GM18517 (cell line): ENCODE measurements around the gene SYNPR.

Experiments used
- ATAC-seq: cut with Tn5 transposase; IDR thresholded peaks from one replicate; pipeline ENCODE4 v1.9.1; 2021; ENCODE audit warnings: mild to moderate bottlenecking, moderate library complexity; ENCODE audit not compliant: unreplicated experiment

The SYNPR gene

DNA sequence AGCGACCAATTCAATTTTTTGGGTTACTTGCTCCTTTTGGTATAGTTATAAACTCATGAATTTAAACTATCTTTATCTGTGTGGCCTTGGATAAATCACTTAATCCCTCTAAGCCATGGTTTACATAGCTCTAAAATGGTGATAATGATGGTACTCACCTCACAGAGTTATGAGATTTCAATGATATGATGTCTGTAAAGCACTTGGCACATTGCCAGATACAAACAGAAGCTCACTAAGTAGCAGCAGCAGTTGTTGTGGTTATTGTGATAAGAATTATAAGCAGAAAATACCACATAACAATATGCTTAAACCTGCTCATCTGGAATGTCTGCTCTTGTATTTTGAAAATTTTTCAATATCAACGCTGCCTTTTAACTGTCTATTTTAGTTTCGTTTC, 189.3 kb downstream of the SYNPR start:
- no peak for ATAC-seq

DNA sequence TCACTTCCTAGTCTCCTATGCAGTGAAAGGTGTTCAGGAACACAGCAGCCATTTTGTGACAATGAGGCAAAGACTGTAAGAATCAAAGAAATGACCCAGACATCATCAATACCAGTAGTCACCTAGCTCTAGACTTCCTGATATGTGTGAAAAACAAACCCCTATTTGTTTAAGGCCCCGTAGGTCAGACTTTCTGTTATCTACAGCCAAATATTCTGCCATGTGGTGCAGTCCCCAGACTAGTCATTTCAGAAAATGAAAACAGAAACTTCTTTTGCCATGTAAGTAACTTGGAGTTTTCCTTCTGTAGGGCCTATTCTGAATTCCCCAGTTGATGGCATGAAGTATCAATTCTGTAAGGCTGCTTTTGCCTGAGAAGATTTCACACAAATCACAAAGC, 192.6 kb downstream of the SYNPR start:
- no peak for ATAC-seq

DNA sequence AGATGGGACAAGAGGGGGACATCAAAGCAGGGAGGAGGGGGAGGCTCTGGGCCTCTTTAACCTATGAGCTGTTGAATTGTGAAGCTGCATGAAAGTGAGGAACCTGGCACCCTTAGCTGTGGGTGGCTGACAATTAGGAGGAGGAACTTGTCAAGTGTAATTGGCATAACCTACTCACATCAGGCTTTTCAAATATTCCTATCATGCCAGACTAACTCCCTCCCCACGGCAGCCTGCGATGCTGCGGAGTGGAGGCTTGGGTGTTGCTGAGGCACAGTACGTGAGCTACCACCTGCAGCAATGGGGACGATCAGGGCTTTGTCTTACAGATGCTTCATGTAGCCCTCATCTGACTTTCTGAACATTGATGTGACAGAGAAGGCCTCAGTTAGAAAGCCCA, 193.7 kb downstream of the SYNPR start:
- no peak for ATAC-seq

DNA sequence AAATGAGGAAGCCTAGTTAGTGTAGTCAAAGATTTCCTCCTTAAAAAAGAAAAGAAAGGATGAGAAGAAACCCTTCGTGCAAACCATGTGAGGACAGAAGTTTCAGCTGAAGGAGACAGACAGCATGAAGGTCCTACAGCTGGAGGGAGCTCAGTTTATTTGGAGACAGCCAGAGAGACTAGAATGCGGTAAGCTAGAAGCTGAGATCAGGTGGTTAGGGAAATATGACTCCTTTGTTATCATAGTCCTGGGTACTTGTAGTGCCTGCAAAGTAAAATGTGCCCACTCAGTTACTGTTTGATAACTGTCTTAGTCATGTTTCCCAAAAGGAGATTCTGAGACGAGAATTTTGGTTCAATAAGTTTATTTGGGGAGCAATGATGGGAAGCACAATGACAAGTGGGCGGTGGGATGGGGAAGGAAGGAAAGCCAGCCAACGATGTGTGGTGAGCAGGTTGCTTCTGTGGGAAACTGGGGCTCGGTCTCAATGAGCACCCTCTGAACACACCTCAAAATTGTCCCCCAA, 195.6 kb downstream of the SYNPR start:
- ATAC-seq = no peak

DNA sequence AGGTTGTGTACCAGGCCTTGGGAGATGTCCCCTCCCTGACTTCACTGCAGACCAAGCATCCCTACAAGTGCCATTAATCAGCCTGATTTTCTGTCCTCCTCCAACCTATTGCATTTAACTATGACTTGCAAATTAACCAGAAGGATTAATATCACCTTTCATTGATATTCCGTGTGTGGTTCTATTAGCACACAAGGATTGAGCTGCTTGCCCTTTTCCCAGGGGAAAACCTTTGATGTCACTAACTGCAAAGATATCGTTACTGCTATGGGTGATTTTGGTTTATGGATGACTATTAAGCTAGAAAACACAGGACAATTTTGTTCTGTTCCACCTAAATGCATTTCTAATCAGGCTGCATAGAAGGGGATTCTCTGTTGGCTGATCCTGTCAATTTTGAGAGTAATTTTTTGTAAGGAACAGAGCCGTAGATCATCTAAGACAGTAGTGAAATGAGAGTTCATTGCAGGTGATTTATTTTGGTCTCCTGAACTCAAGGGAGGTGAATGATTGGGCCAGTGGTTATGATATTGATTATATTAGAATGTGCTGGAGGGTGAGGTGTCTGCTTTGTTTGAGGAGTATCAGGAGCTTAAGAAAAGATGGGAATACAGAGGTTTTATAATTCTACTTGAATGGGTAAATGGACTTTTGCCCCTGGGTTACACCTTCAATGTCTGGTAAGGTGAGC, 196.9 kb downstream of the SYNPR start:
- no peak for ATAC-seq

DNA sequence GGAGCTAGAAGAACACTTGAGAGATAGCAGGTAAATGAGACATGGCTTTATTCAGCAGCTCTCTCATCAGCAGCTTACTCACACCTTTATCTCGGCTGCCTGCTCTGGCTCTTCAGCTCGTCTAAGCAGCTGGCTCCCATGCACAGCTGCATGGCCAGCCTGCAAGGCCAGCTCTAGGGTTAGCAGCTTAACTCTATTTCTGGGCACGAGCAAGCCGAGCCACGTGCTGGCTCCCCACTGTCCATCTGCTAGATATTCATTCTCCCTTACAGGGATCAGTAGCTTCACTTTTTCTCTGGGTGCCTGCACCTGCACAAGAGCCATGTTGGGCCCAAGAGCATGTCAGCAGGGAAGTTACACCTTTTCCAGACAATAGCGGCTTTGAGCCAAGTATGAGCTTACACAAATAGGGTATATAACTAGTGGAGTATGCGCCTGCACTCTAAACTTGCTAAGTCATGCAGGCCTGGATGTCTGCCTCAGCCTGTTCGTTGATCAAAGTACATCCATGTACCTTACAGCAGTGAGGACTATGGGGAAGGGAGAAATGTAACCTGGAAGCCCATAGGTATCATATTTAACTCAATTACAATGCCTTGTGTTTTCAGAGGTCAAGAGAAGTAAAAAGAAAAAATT, 199.5 kb downstream of the SYNPR start:
- no peak for ATAC-seq

DNA sequence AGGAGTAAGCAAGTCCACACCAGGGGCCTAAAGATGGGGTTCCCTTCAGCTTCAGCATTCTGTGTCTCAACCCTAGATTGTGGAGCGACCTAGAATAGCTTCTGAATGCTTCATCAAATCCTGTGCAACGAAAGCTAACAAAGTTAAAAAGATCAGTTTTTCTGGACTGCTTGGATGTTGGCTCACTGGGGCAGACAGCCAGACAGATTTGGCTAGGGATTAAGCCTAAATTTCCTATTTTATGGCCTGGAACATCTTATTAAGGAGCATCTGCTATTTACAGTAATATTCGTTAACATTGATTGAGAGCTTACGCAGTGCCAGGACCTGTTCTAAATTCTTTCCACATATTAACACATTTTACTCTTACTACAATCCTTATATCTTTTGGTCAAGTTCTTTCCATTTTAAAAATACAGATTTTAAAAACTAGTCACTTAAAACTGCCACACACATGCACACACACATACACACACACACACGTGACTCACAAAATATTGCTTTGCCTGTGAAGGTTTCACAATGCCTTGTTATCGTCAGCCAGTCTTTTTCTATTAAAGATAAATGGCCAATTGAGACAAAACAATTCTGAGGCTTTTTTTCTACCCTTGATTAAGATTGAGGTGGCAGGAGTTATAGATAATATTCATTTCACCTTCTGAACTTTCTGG, 201.0 kb downstream of the SYNPR start:
- ATAC-seq = no peak

DNA sequence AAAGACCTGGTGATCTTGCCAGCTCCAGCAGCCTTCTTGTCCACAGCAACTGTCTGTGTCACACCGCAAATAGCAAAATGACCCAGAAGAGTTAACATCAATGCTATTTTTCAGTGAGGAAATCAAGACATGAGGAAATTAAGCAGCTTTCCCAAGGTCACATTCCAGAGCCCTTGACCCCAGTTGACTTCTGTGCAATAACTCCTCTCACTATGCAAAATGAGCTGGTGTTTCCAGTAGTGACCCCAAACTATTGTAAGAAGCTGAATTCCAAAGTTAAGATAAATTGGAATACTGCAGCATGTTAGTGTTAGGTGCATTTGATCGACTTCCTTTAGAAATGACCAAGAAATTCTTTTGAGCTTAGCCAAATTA, 201.5 kb downstream of the SYNPR start:
- no peak for ATAC-seq

DNA sequence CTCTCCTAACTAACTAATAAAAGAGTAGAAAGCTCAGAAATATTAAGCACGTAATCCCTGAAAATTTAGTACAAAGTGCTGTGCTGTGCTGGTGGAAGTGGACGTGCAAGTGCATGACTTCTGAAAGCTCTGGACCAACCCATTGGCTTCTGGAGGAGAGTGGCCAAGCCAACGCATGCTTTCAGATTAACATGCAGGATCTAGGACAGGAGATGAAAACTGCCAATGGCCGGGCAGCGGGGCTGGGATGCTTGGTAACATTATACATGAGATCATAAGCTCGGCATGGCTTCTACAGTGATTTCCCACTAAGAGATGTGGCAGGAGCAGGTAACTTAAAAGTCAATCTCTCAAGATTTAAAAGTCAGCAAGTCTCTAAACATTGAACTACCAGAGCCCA, 203.5 kb downstream of the SYNPR start:
- ATAC-seq = no peak

DNA sequence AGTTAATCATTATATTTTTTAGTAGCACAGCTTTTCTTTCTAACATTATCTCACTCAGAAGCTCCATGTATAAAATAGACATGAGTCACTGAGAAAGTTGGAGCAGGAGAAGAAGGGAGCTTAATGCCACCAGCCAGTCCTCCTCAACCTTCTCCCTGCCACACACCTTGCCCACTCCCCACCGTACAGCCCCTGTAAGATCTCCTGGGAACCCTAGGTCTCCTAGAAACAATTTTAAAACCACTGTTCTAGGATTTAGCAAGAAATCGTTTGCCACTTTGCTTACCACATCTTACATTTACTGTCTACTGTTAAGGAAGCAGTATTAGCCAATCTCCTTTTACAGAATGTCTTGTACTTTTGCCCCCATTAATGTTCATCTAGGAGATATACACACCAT, 204.2 kb downstream of the SYNPR start:
- ATAC-seq = no peak

DNA sequence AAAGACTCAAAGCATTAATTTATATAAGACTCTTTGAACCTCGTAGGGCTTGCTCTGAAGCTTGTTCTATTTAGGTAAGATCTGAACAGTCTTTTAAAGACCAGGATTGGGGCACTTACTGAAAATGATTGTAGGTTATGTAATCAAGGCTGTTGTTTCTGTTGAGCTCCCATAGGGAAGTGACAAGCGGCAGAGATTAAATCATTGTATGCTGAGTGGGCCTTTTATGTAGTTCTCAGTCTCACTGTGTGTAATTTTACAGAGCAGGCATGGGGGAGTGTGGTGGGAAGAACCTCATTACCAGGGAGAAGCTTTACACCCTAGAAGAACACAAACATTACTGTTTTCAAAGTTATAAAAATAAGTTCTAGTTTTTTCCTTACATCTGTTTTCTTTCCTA, 214.4 kb downstream of the SYNPR start:
- no peak for ATAC-seq

DNA sequence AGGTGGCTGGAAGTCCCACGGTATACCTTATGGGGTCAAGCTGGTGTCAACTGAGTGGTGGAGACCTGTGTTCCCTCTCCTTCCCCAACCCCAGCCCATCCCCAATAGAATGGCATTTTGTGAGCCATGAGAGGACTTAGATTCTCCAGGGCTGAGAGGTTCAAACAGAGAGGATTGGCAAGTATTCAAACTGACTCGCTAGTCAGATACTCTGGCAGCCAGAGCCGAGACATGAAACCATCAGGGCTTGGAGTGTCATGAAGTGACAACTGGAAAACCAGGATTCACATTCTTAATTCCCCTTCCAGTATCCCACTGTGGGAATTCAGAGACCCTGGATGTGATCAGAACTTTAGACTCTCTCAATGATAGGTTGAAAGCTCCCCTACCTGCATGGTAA, 215.0 kb downstream of the SYNPR start:
- no peak for ATAC-seq

DNA sequence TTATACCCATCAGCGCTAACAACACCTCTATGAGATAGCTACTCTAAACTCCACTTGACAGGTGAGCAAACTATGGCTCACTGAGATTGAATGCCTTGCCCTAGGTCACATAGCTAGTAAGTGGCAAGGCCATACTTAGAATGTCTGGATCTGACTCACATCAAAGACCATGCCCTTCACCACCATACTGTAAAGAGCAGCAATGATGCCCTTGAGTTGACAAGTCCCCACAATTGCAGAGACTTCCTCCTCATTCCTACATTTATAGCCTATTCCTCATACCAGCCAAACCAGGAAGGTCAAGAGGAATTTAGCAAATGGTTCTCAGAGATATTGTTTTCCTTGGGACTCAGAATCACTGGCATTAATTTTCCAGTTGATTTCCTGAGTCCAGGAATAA, 216.5 kb downstream of the SYNPR start:
- ATAC-seq = no peak

DNA sequence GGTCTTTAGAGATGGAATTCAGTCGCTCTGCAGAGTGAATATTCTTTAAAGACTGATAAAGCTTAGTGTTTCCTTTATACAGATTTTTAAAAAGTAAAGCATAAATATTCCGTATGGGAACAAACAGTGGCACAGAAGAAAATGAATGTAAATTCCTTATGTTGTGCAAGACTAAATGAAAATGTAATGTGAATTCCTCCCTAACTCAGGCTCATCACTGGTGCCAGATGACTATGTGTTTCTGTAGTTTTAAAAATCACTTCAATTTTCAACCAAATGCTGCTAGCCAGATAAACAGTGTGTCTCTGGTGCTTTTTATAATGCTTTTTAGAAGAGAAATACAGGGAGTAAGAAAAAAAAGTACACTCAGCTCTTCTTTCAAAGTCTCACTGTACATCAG, 219.5 kb downstream of the SYNPR start:
- no peak for ATAC-seq

DNA sequence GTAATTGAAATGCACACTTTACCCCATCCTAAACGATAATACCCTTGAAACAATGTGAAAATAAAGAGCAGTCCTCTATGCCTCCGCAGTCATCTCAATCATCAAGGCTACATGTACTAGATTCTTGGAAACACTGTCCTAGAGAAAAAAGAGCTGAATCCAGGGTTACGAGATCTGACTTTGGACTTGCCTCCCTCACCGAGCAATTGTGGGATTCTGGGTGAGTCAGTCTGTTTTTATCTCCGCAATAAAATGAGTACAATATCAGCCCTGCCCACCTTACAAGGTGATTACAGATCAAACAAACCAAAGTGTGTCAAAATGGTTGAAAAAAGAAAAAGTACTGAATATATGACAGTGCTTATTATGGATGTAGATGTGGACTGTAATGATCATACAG, 222.1 kb downstream of the SYNPR start:
- no peak for ATAC-seq

DNA sequence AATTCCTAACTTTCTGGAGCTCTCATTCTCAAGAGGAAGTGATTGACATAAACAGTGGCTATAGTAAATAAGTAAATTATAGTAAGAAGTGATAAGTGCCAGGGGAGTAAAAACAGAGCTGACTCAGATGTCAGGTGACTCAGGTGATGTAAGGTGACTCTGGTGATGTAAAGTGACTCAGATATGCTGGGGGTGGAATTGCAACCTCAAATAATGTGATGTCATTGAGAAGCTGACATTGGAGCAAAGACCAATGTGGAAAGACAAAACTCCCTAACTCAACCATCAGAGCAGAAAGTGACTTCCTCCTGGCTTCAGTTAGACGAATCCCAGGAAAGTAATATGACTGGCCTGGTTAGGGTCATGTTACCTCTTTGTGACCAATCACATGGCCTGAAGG, 230.2 kb downstream of the SYNPR start:
- ATAC-seq = no peak

DNA sequence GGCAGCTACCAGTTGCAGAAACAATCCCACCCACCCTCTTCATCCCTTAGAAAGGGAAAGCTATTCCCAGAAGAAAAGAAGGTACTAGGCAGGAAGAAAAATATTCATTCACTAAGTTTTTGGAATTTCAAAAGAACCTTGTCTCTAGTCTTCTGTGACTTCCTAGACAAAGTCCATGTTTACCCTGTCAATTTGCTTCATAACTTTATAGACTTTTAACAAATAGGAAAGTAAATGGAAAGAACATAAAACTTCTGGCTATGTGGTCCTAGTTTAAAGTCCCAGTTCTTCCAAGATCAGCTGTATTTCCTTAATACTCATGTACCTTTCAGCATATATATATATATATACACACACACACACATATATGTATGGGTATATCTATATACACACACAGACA, 230.7 kb downstream of the SYNPR start:
- ATAC-seq = no peak

DNA sequence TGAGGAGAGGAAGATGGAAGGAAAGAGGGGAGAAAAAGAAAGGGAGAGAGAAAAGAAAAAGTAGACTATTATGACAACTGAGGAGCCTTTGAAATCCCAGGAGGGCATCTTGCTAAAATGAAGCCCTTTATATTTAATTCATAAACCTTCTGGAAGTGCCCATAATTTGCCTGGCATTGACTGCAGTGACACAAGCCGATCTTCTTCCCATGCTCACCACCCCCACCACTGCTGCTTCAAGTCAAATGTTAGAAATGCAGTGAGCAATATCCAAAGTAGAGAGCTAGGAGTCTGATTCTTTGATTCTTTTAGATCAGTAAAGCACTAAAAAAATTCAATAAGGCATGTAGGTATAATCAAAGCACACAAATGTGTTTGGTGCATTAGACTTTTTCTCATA, 235.7 kb downstream of the SYNPR start:
- no peak for ATAC-seq

DNA sequence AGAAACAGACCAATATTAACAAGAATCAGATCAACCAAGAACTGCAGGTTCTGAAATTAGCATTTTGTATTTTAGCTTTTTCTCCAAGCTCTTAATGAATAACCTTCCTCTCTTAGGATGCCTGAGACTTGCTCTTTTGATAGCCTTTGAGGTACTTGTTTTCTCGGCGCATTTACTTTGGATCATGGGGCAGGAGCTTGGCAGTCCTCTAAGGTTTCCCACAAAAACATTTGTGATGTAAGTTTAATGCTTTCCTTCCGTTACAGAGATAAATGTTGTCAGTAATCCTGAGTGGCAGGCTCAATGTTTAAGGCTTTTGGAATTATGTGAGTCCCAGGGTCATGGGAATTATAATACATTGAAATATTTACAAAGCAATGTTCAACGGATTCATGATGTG, 236.6 kb downstream of the SYNPR start:
- ATAC-seq = no peak

DNA sequence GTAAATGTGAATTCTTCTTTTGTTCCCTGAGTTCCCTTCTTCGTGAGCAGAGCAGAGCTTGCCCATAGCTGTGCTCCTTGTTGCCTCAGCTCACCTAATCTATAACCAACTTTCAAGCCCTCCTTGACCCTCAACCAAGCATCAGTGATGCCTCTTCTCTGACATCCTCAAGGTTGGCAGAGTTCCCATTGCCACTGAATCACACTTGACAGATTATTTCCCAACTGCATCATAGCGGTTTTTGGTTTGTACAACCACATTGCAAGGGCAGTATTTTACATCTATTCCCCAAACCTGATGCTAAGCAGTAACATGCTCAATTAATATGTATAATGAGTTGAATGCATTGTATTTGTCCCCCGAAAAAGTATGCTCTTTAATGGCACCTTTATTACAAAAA, 241.3 kb downstream of the SYNPR start:
- ATAC-seq = no peak

DNA sequence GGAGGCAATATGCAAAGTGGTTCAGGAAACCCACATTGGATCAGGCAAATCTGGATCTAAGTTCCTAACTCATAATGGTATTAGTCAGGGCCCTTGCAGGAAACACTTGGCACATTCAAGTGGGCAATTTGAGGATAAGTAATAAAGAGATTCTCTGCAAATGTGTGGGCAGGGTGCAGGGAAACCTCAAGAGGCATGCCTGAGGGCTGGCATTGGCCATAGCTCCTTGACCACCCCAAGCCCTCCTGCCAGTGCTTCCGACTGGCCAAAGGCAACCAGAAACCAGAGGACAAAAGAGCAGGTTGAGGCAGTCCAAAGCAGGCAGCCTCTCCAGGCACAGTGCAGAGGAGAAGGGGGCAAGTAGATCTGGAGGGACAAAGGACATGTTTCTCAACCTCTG, 243.5 kb downstream of the SYNPR start:
- no peak for ATAC-seq

DNA sequence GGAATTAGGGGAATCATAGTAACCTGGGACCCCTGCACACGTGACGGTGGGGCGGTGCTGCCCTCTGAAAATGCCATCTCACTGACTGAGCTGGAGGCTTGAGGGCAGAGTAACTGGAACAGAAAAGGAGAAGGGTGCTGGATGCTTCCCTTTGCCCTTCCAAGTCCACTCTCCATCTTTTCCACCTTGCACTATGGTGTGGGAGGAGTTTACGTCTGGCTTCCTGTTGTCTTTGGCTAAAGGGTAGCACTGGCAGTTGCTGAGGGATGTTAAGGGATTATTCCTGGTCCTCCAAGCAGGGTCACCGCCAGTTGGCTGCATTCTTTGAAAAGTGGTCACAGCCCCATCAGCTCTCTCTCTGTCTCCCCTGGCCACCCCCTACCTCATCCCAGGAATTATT, 245.0 kb downstream of the SYNPR start:
- no peak for ATAC-seq
